ENCODE results near the gene STPG1. TPM values are rescaled to one million over a fixed set of nuclear protein-coding genes. Genes with fewer than 3 reads are reported as not detected.

STPG1 gene
- total RNA-seq, 2 donors from 2014 or later = 13.6 to 18.4 TPM

DNA sequence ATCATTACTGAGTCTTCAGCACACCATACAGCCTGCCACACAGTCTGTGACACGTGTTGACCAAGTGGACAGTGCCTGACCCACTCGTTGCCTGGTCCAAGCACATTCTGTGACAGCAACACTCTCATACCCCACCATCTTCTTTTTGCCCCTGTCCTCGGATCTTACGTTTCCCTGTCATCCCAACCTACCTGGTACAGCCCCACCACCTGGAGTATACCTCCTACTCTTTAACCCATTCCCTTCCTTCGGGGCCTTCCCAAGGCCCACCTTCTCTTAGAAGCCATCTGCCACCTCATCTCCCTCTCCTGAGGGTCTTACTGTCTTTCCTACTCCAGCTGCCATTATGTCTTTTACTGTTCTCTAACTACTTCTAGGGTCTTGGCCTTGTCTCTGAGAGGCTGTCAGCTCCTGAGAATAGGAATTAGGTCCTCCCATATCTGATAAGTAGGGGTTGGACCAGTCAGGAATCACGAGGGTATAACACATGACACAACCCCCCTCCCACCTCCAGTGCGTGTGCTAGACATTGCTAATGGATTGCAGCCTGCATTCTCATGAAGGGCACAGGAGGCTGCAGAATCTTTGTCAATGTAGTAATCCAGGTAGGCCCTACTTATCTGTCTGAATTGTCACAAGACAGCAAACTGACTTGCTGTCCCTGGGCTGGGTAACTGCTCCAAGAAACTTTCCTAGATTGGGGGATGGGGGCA is 81.5 kb downstream of the STPG1 start:
- H3K4me1 ChIP-seq = no peaks in the 10 kb centered on the region
- H3K27me3 ChIP-seq = no peaks in the 10 kb centered on the region
- no peak overlapping the region for H3K27ac ChIP-seq
- DNase-seq = no peak
- H3K36me3 ChIP-seq = no peaks in the 10 kb centered on the region
- intact Hi-C loops (cut with DNase I) = no loop called here
- no peak overlapping the region for H3K9ac ChIP-seq (ENCODE audit: low read depth in 2 of 2, low read length in 2 of 2)
- TF ChIP-seq CTCF (IDR thresholded peaks at IDR 0.05) = no peak
- H3K4me3 ChIP-seq = no peak overlapping the region
- H3K9me3 ChIP-seq = no peaks in the 10 kb centered on the region

- H3K4me3 ChIP-seq = no peak overlapping the region
- no peaks in the 10 kb centered on the region for H3K36me3 ChIP-seq
- TF ChIP-seq CTCF (IDR thresholded peaks at IDR 0.05) = no peak
- intact Hi-C loops (cut with DNase I) = no loop called here
- no peaks in the 10 kb centered on the region for H3K9me3 ChIP-seq
- H3K27me3 ChIP-seq = no peaks in the 10 kb centered on the region
- no peaks in the 10 kb centered on the region for H3K4me1 ChIP-seq
- no peak overlapping the region for H3K27ac ChIP-seq
- no peak for DNase-seq
- no peak overlapping the region for H3K9ac ChIP-seq (ENCODE audit: low read depth in 2 of 2, low read length in 2 of 2)
These were observed 83.6 kb downstream of the STPG1 start for GRCh38 chr1:24329797-24330543.

- Histone ChIP-seq H3K4me1 (no peaks in the 10 kb centered on the region), H3K9ac (ENCODE audit: low read depth in 2 of 2, low read length in 2 of 2) (no peak overlapping the region), H3K4me3 (no peak overlapping the region), H3K27me3 (no peaks in the 10 kb centered on the region), H3K27ac (no peak overlapping the region), H3K36me3 (no peaks in the 10 kb centered on the region), H3K9me3 (no peaks in the 10 kb centered on the region)
- intact Hi-C loops (cut with DNase I) = no loop called here
- no peak for DNase-seq
- no peak for TF ChIP-seq CTCF (IDR thresholded peaks at IDR 0.05)
These were observed 84.3 kb downstream of the STPG1 start for GRCh38 chr1:24329331-24329730.

DNA sequence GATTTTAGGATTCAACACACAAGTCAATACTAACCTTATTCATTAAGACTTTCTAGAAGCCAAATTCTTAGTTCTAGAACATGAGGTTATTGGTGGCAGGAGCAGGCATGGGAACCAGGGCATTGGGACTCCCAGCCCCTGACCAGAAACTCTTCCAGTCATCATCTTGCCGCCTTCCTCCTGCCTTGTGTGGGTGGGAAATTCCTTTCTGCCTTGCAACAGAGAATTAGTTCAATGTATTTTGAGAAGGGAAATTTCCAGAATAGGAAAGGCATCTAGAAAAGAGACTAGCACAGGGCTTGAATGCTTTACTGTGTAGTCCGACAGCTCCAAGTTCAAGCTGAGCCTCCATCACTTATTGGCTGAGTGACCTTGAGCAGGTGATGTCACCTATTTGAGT is 85.7 kb downstream of the STPG1 start:
- Histone ChIP-seq H3K9me3 (no peaks in the 10 kb centered on the region), H3K9ac (ENCODE audit: low read depth in 2 of 2, low read length in 2 of 2) (no peak overlapping the region), H3K4me1 (no peaks in the 10 kb centered on the region), H3K4me3 (no peak overlapping the region), H3K27ac (no peak overlapping the region), H3K36me3 (no peaks in the 10 kb centered on the region), H3K27me3 (no peaks in the 10 kb centered on the region)
- no peak for DNase-seq
- no peak for TF ChIP-seq CTCF (IDR thresholded peaks at IDR 0.05)
- intact Hi-C loops (cut with DNase I) = no loop called here

DNA sequence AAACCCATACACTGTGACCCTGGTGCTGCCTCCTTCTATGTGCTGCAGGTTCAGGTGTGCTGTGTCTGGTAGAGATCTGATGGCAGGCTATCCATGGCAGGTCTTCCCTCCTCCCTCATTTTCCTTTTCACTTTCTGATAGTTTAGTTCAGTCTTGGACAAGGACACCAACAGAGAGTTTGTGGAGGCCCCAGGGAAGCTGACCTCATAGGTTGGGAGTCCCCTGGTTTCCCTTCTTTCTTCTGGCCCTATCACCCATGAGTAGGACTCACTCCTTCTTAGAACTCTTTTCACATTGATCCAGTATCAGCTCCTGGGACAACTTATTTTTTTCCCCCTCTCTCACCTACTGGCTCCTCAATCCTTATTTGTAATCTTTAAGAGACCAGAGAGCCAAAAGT is 86.1 kb downstream of the STPG1 start:
- DNase-seq = no peak
- no peaks in the 10 kb centered on the region for H3K9me3 ChIP-seq
- no peak overlapping the region for H3K27ac ChIP-seq
- no peaks in the 10 kb centered on the region for H3K27me3 ChIP-seq
- H3K9ac ChIP-seq (ENCODE audit: low read depth in 2 of 2, low read length in 2 of 2) = no peak overlapping the region
- intact Hi-C loops (cut with DNase I) = no loop called here
- H3K4me3 ChIP-seq = no peak overlapping the region
- no peaks in the 10 kb centered on the region for H3K4me1 ChIP-seq
- no peak for TF ChIP-seq CTCF (IDR thresholded peaks at IDR 0.05)
- no peaks in the 10 kb centered on the region for H3K36me3 ChIP-seq
